GM18526 (cell line): ENCODE measurements around the gene TMTC3.

Source experiments
- POLR2A ChIP-seq: IDR thresholded peaks from 3 replicates; pipeline ENCODE4 v1.6.1; 2011; ENCODE audit not compliant: insufficient read length; ENCODE audit errors: extremely low read depth

TMTC3 gene

GRCh38 chr12:88241862-88242570 is 99.9 kb downstream of the TMTC3 start:
- no peak for TF ChIP-seq POLR2A

GRCh38 chr12:88242571-88242925 is 100.4 kb downstream of the TMTC3 start:
- no peak for TF ChIP-seq POLR2A

DNA sequence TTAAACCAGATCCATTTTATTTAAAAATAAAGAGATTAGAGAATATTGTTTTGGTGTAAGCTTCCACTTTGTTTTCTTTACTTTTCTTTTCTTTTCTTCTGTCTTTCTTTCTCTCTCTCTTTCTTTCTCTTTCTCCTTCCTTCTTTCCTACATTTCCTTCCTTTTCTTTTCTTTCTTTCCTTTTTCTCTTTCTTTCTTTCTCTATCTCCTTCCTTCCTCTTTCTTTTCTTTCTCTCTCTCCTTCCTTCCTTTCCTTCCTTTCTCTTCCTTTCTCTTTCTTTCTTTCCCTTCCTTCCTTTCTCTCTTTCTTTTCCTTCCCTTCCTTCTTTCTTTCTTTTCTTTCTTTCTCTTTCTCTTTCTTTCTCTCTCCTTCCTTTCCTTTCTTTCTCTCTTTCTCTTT is 100.8 kb downstream of the TMTC3 start:
- TF ChIP-seq POLR2A = no peak

- no peak for TF ChIP-seq POLR2A
Observed at GRCh38 chr12:88243982-88244381, 101.9 kb downstream of the TMTC3 start.

DNA sequence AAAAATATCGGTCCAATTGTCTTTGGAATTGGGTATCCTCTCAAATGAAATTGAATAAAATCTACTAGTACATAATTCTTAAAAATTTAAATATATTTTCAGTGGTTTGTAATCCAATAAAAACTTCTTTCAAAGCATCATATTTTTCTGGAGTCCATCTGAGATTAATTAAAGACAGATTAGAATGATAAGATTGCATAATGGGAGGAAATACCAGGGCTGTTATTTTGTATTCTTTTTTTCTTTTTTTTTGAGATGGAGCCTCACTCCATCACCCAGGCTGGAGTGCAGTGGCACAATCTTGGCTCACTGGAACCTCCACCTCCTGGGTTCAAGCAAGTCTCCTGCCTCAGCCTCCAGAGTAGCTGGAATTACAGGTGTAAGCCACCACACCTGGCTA is 103.8 kb downstream of the TMTC3 start:
- no peak for TF ChIP-seq POLR2A

DNA sequence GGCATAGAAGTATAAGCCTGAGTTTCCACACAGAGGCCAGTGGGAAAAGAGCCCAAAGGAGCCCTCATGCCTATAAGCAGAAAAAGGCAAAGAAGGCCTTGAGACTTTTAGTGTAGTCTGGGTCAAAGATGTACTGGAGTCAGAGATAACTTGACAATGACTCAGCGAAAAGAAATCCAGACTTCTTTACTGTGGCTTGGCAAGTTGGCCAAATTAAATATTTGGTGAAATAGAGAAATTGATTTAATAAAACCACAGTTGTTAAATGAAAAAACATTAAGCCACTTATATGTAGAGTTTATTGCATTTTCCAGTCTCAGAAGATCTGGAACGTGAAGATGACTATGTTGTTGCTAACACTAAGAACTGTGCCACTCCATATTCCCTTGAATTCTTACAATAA is 105.1 kb downstream of the TMTC3 start:
- TF ChIP-seq POLR2A = no peak

- TF ChIP-seq POLR2A = no peak
Observed at GRCh38 chr12:88248606-88249005, 106.5 kb downstream of the TMTC3 start.
